Parathyroid adenoma (tissue), 2 donors: Measurements from ENCODE around the gene RCAN1.

Source experiments
- H2AFZ ChIP-seq: fragments of 300-600 bp; sonication (generic); one replicate; pipeline ENCODE4 v1.7.0; 2017; ENCODE audit warnings: antibody characterized with exemption, mild to moderate bottlenecking
- H3K27ac ChIP-seq: fragments of 300-600 bp; sonication (generic); one replicate; pipeline ENCODE4 v1.7.0; 2017
- H3K27me3 ChIP-seq: fragments of 300-600 bp; sonication (generic); one replicate; pipeline ENCODE4 v1.7.0; 2017; ENCODE audit warnings: low read length; ENCODE audit not compliant: control insufficient read depth, insufficient read depth
- H3K36me3 ChIP-seq: fragments of 300-600 bp; sonication (generic); one replicate; pipeline ENCODE4 v1.7.0; 2017; ENCODE audit warnings: low read length; ENCODE audit not compliant: control insufficient read depth, insufficient read depth
- H3K4me1 ChIP-seq: fragments of 300-600 bp; sonication (generic); one replicate; pipeline ENCODE4 v1.7.0; 2017; ENCODE audit warnings: control low read depth
- H3K4me2 ChIP-seq: fragments of 300-600 bp; sonication (generic); one replicate; pipeline ENCODE4 v1.7.0; 2017; ENCODE audit warnings: low read length
- H3K4me3 ChIP-seq: fragments of 300-600 bp; sonication (generic); one replicate; pipeline ENCODE4 v1.7.0; 2017; ENCODE audit warnings: low read depth, low read length
- H3K79me2 ChIP-seq: fragments of 300-600 bp; sonication (generic); one replicate; pipeline ENCODE4 v1.7.0; 2017; ENCODE audit warnings: control low read depth
- H3K9ac ChIP-seq: fragments of 300-600 bp; sonication (generic); one replicate; pipeline ENCODE4 v1.7.0; 2017; ENCODE audit warnings: mild to moderate bottlenecking
- H3K9me3 ChIP-seq: fragments of 300-600 bp; sonication (generic); one replicate; pipeline ENCODE4 v1.7.0; 2017; ENCODE audit warnings: low read length; ENCODE audit not compliant: control insufficient read depth
- TF ChIP-seq, protein P1 (sequence below): fragments of 300-600 bp; sonication (generic); IDR thresholded peaks from one replicate; pipeline ENCODE4 v1.7.0; 2017; ENCODE audit warnings: antibody characterized with exemption, mild to moderate bottlenecking
- donor health status: primary hyperparathyroidism.

Gene RCAN1

DNA sequence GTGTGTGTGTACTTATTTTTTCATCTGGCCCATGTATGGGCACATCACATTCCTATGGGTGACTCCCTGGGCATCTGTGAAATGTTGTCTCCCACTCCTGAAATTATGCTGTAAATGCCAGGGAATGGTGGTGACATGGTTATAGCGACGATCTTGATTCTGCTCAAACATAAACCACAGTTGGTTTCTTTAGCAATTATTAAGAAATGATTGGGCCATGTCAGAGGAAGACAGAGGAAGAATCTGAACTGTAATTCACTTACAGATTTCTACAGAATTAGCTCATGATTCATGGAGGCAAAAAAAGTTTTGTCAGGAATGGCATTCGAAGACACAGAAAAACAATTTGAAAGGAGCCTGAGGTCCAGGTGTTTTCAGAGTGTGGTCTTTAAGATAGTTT, 77.1 kb downstream of the RCAN1 start:
- Histone ChIP-seq H3K27me3 (no peaks in the 10 kb centered on the region), H3K4me2 (no peak overlapping the region), H2AFZ (no peak overlapping the region), H3K9ac (no peak overlapping the region), H3K4me1 (peaks cover 17% of the 10 kb centered on the region), H3K9me3 (no peaks in the 10 kb centered on the region), H3K27ac (peak overlapping the region; percentile 94), H3K4me3 (no peak overlapping the region), H3K36me3 (no peaks in the 10 kb centered on the region), H3K79me2 (peaks cover 10% of the 10 kb centered on the region)
- TF ChIP-seq, protein P1, sequence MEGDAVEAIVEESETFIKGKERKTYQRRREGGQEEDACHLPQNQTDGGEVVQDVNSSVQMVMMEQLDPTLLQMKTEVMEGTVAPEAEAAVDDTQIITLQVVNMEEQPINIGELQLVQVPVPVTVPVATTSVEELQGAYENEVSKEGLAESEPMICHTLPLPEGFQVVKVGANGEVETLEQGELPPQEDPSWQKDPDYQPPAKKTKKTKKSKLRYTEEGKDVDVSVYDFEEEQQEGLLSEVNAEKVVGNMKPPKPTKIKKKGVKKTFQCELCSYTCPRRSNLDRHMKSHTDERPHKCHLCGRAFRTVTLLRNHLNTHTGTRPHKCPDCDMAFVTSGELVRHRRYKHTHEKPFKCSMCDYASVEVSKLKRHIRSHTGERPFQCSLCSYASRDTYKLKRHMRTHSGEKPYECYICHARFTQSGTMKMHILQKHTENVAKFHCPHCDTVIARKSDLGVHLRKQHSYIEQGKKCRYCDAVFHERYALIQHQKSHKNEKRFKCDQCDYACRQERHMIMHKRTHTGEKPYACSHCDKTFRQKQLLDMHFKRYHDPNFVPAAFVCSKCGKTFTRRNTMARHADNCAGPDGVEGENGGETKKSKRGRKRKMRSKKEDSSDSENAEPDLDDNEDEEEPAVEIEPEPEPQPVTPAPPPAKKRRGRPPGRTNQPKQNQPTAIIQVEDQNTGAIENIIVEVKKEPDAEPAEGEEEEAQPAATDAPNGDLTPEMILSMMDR: no peak

DNA sequence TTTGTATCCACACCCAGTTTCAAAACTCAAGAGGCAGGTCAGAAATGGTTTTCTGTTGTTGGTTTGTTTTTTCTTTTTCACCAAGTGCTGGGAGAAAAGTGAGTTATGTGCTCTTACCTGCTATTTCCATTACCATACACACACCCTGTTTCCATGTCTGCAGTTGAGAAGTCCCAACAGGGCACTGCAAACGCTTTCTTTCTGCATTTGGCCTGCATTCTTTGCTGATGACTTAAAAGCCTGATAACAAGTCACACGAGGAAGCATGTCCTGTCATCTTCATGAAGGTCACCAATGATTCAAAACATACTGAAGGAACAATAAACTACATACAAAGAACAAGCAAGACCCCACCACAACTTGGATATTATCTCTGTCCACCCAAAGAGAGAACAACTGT, 78.1 kb downstream of the RCAN1 start:
- no peaks in the 10 kb centered on the region for H3K9me3 ChIP-seq
- no peaks in the 10 kb centered on the region for H3K27me3 ChIP-seq
- H3K9ac ChIP-seq: no peak overlapping the region
- H3K79me2 ChIP-seq: peaks cover 9% of the 10 kb centered on the region
- peak overlapping the region; percentile 58 for H2AFZ ChIP-seq
- peak overlapping the region; percentile 58 for H3K4me2 ChIP-seq
- H3K4me3 ChIP-seq: peak overlapping the region; percentile 31
- peak overlapping the region; percentile 94 for H3K27ac ChIP-seq
- TF ChIP-seq, protein P1: no peak
- no peaks in the 10 kb centered on the region for H3K36me3 ChIP-seq
- H3K4me1 ChIP-seq: peaks cover 17% of the 10 kb centered on the region

DNA sequence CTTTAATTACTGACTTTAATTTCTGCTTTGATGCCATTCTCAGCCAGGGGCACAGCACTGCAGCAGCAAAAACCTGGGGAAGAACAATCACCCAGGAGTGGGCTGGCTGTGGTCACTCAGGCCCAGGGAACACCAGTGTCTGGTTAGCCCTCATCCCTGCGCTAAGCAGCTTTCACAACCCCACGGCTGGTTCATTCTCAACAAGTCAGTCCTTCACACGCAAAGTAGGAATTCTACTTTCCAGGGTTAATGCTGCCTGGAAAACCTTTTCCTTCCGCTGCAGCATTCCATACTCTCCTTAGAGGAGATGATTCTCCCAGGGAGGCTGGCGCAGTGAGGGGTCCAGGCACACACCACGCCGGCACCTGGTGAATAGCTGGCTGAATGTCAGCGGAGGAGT, 78.6 kb downstream of the RCAN1 start:
- Histone ChIP-seq H3K4me3 (peak overlapping the region; percentile 31), H3K9ac (no peak overlapping the region), H3K27ac (peak overlapping the region; percentile 94), H2AFZ (peak overlapping the region; percentile 58), H3K4me2 (peak overlapping the region; percentile 58), H3K4me1 (peaks cover 17% of the 10 kb centered on the region), H3K9me3 (no peaks in the 10 kb centered on the region), H3K79me2 (peaks cover 9% of the 10 kb centered on the region), H3K27me3 (no peaks in the 10 kb centered on the region), H3K36me3 (no peaks in the 10 kb centered on the region)
- TF ChIP-seq, protein P1: no peak

DNA sequence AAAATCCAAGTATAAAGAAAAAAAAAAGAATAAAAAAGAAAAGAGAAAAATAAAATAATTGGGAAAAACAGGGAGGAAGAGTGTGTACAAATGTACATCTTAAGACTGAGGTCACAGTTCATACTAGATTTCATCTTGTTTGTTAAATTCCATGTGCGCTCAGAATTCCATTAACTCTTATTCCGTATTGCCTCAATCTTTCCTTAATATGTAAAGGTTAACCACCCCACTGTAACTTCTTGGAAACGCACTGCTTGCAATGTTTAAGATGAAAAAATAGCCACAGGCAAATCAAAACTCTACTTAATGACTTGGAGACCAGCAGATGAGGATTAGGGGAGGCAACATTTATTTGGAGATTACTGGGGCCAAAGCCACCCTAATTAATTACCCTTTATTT, 79.0 kb downstream of the RCAN1 start:
- Histone ChIP-seq H3K27me3 (no peaks in the 10 kb centered on the region), H3K4me3 (no peak overlapping the region), H3K36me3 (no peaks in the 10 kb centered on the region), H3K9me3 (no peaks in the 10 kb centered on the region), H3K4me1 (peaks cover 21% of the 10 kb centered on the region), H3K9ac (no peak overlapping the region), H3K27ac (peak overlapping the region; percentile 94), H3K79me2 (peaks cover 9% of the 10 kb centered on the region), H2AFZ (no peak overlapping the region), H3K4me2 (no peak overlapping the region)
- TF ChIP-seq, protein P1: no peak

DNA sequence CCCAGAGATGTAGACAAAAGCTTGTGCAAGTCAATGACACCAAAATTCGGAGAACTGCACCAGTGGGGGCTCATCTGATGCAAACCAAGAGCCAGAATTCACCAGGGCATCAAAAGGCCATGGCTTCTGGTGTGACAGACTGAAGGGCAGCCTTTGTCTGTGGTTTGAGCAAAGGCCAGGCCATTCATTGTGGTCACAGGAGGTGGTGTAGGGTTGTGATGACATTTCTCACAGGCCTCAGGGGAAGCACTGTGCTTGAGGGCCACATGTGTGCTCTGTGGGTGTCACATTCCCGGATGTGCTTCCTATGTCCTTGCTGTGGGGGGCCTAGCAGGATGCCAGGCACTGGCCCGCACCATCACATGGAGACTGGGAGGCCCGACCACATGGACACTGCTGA, 80.4 kb downstream of the RCAN1 start:
- no peak overlapping the region for H3K27ac ChIP-seq
- H3K9me3 ChIP-seq: no peaks in the 10 kb centered on the region
- H3K27me3 ChIP-seq: no peaks in the 10 kb centered on the region
- peaks cover 18% of the 10 kb centered on the region for H3K4me1 ChIP-seq
- no peaks in the 10 kb centered on the region for H3K36me3 ChIP-seq
- H3K9ac ChIP-seq: no peak overlapping the region
- H3K79me2 ChIP-seq: peaks cover 6% of the 10 kb centered on the region
- H2AFZ ChIP-seq: no peak overlapping the region
- TF ChIP-seq, protein P1: no peak
- no peak overlapping the region for H3K4me3 ChIP-seq
- H3K4me2 ChIP-seq: no peak overlapping the region
